ENCODE measurements around the gene PHF21B.

- TF ChIP-seq GATA3 (IDR thresholded peaks at IDR 0.05; ENCODE audit: low read depth, low read length) (no peak), GATA2 (IDR thresholded peaks at IDR 0.05; ENCODE audit: low read depth, low read length) (no peak)
Measured at GRCh38 chr22:44924098-44924497, 85.7 kb downstream of the PHF21B start.

All from SH-SY5Y (cell line).